Bronchial epithelial cell (primary cell): ENCODE measurements around the gene TXNL4A. TPM values are rescaled to one million over a fixed set of nuclear protein-coding genes. Genes with fewer than 3 reads are reported as not detected.

ENCODE experiments used
- DNase-seq: peaks from one replicate; pipeline ENCODE4 v3.0.0-alpha.2; 2010; ENCODE audit warnings: low read depth
- FAIRE-seq: peaks from 2 replicates; lab custom pipeline; 2011; peaks lifted over from hg19 to GRCh38; lab: Jason Lieb, UNC
- H3K27me3 ChIP-seq: 2 replicates; pipeline ENCODE4 v1.5.1; 2011; ENCODE audit warnings: low read length; ENCODE audit not compliant: control insufficient read depth, insufficient read depth
- H3K36me3 ChIP-seq: 2 replicates; pipeline ENCODE4 v1.5.1; 2011; ENCODE audit warnings: low read length; ENCODE audit not compliant: control insufficient read depth, insufficient read depth
- H3K4me3 ChIP-seq: 2 replicates; pipeline ENCODE4 v1.5.1; 2011; ENCODE audit warnings: mild to moderate bottlenecking, low read depth, low read length, control low read depth
- CTCF ChIP-seq: IDR thresholded peaks from 2 replicates; pipeline ENCODE4 v1.5.1; 2011; ENCODE audit warnings: mild to moderate bottlenecking, moderate library complexity, low read length, control low read depth, inconsistent platforms; ENCODE audit not compliant: insufficient read depth, severe bottlenecking
- total RNA-seq: library from RNA; depleted of rRNA; stranded (reverse); fragments of >200 nt; gene quantifications from 2 replicates; pipeline ENCODE4 v1.2.1, GENCODE V29; 2014

TXNL4A gene
- total RNA-seq, 1 donor from 2014 or later: 44.0 TPM

GRCh38 chr18:79940814-79941472 lies 47.4 kb downstream of the TXNL4A start:
- DNase-seq (no peak), FAIRE-seq (no peak)
- Histone ChIP-seq H3K36me3 (peaks cover 17% of the 10 kb centered on the region), H3K4me3 (no peak overlapping the region), H3K27me3 (no peaks in the 10 kb centered on the region)
- TF ChIP-seq CTCF: no peak

DNA sequence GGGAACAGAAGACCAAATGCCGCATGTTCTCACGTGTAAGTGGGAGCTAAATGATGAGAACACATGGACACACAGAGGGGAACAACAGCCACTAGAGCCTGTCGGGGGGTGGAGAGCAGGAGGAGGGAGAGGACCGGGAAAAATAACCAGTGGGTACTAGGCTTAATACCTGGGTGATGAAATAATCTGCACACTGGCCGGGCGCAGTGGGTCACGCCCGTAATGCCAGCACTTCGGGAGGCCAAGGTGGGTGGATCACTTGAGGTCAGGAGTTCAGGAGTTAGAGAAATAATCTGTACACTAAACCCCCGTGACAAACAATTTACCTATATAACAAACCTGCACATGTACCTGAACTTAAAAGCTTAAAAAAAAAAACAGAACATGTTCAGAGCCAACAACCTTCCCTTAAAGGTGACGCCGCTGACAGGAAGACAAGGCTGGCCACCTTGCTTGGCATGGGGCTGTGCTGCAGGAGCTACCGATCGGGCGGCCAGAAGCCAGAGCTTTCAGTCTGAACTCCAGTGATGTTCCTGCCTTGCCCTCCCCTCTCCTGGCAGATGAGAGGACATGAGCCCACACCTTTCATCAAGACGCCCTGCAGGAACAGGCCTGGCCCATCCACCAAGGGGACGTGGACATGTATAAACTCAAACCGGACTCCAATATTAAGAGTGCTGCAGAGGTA lies 48.1 kb downstream of the TXNL4A start:
- FAIRE-seq: no peak
- no peak overlapping the region for H3K4me3 ChIP-seq
- no peak for TF ChIP-seq CTCF
- peaks cover 18% of the 10 kb centered on the region for H3K36me3 ChIP-seq
- no peaks in the 10 kb centered on the region for H3K27me3 ChIP-seq
- no peak for DNase-seq

DNA sequence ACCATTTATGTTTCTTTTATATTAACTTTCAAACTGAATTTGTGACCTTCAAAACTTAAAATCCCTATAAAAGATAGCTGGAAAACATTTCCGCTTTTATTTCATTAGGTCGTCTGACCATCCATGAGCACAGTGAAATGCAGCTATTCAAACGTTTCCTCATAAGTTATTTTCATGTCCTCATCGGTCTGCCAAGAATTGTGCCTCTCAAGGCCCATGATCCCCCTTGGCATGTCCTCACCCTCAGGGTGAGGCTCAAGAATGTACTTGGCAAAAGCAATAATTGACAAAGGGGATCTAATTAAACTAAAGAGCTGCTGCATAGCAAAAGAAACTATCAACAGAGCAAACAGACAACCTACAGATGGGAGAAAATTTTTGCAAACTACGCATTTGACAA lies 49.3 kb downstream of the TXNL4A start:
- DNase-seq: no peak
- FAIRE-seq: no peak
- no peaks in the 10 kb centered on the region for H3K27me3 ChIP-seq
- H3K4me3 ChIP-seq: no peak overlapping the region
- TF ChIP-seq CTCF: no peak
- H3K36me3 ChIP-seq: peaks cover 24% of the 10 kb centered on the region

DNA sequence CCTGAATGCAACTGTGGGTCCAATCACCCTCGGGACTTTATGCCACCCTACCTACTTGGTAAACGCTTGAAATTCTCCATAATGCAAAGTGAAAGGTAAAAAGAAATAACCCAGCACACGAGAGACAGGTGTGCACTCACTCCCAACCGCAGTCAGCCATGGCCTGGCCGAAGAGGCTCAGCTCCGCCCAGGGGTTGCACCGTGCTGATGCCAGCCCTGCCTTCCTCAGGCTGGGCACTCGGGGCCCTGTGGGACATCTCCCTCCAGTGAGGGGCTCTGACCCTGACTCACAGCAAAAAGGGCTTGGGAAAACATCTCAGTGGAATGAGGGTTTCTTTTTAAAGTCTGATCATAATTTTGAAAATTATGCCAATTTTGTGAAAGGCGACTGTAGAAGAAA lies 50.2 kb downstream of the TXNL4A start:
- no peak for TF ChIP-seq CTCF
- no peak for FAIRE-seq
- H3K27me3 ChIP-seq: no peaks in the 10 kb centered on the region
- H3K36me3 ChIP-seq: peaks cover 27% of the 10 kb centered on the region
- no peak overlapping the region for H3K4me3 ChIP-seq
- no peak for DNase-seq

GRCh38 chr18:79937103-79937860 lies 51.1 kb downstream of the TXNL4A start:
- FAIRE-seq: no peak
- TF ChIP-seq CTCF: no peak
- Histone ChIP-seq H3K4me3 (no peak overlapping the region), H3K36me3 (peaks cover 24% of the 10 kb centered on the region), H3K27me3 (no peaks in the 10 kb centered on the region)
- no peak for DNase-seq
